Progenitor cell of endocrine pancreas (in vitro differentiated cells): ENCODE measurements around the gene NOP53. TPM values are rescaled to one million over a fixed set of nuclear protein-coding genes. Genes with fewer than 3 reads are reported as not detected.

ENCODE experiments used
- DNase-seq: peaks from one replicate; pipeline ENCODE4 v3.0.0; 2021; ENCODE audit warnings: low spot score; ENCODE audit not compliant: unreplicated experiment
- H3K27ac Mint-ChIP-seq: 2 replicates; pipeline ENCODE4 v1.8.0; 2021; ENCODE audit warnings: mild to moderate bottlenecking, moderate library complexity, mixed read lengths
- H3K27me3 Mint-ChIP-seq: 2 replicates; pipeline ENCODE4 v1.8.0; 2021; ENCODE audit warnings: mixed read lengths
- H3K36me3 Mint-ChIP-seq: 2 replicates; pipeline ENCODE4 v1.8.0; 2022; ENCODE audit warnings: mixed read lengths; ENCODE audit not compliant: insufficient read depth
- H3K4me1 Mint-ChIP-seq: 2 replicates; pipeline ENCODE4 v1.8.0; 2021; ENCODE audit warnings: low read depth, mixed read lengths
- H3K4me3 Mint-ChIP-seq: 2 replicates; pipeline ENCODE4 v1.8.0; 2021; ENCODE audit warnings: low read depth, mild to moderate bottlenecking, moderate library complexity, mixed read lengths
- H3K9me3 Mint-ChIP-seq: 2 replicates; pipeline ENCODE4 v1.8.0; 2021; ENCODE audit warnings: low read depth, mixed read lengths
- total RNA-seq: library from RNA; stranded (reverse); gene quantifications from 2 replicates; pipeline ENCODE4 v1.2.1, GENCODE V29; 2021
- TF ChIP-seq, protein P1 (sequence below): fragments of 200-600 bp; sonication (generic); IDR thresholded peaks from one replicate; pipeline ENCODE4 v1.5.0; 2021; ENCODE audit warnings: antibody characterized with exemption, mild to moderate bottlenecking; ENCODE audit not compliant: unreplicated experiment

NOP53 gene
- total RNA-seq, 1 donor from 2014 or later, result 301 TPM

DNA sequence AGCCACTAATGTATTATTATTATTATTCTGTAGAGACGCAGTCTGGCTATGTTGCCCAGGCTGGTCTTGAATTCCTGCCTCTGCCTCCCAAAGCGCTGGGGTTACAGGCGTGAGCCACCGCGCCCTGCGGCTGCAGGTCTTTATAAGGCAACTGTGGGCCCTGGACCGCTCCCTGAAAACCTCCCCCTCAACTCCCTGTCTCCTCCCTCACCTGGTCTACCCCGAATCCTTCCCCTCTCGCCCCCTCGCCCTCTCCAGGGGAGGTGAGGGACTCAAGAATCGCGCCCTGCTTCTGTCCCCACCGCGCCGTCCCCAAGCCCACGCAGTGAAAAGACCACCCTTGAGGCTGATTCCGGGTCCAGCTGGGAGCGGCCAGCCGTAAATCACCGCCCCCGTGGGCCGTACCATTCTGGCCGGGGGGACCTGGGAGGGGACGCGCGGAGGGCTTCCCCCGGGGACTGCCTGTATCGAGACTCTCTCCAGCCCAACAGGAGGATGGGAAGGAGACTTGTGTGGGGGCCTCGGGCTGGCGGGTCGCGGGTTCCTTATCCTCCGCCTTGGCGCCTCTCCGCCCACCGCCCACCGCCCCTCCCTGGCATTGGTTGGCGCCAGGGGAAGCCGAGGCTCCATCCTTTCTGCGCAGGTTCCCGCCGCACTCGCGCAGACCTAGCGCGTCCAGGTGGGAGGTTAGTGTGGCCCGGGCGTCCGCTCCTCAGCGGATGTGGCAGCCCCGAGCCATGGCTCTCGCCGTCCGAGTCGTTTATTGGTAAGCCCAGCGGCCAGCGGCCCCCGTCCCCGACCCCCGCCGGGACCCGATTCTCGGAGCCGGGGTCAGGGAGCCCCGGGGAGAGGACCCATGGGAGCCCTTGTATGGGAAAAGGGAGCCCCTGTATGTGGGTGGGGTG, 33.0 kb downstream of the NOP53 start, which contains the start of gene SELENOW:
Gene SELENOW, plus strand, starts transcription at position 655 of the 905 bp plus-strand sequence. Its CDS starts 83 bp downstream, at position 738.
- Mint-ChIP-seq H3K27ac (peak within 1 kb of the TSS; percentile 99), H3K4me3 (peak within 1 kb of the TSS; percentile 96), H3K27me3 (no peaks in the 10 kb centered on the region), H3K4me1 (peaks cover 42% of the 10 kb centered on the region), H3K9me3 (no peaks in the 10 kb centered on the region), H3K36me3 (peaks cover 16% of the 10 kb centered on the region)
- TF ChIP-seq, protein P1, sequence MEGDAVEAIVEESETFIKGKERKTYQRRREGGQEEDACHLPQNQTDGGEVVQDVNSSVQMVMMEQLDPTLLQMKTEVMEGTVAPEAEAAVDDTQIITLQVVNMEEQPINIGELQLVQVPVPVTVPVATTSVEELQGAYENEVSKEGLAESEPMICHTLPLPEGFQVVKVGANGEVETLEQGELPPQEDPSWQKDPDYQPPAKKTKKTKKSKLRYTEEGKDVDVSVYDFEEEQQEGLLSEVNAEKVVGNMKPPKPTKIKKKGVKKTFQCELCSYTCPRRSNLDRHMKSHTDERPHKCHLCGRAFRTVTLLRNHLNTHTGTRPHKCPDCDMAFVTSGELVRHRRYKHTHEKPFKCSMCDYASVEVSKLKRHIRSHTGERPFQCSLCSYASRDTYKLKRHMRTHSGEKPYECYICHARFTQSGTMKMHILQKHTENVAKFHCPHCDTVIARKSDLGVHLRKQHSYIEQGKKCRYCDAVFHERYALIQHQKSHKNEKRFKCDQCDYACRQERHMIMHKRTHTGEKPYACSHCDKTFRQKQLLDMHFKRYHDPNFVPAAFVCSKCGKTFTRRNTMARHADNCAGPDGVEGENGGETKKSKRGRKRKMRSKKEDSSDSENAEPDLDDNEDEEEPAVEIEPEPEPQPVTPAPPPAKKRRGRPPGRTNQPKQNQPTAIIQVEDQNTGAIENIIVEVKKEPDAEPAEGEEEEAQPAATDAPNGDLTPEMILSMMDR, result no peak
- DNase-seq, result peak; percentile 76

DNA sequence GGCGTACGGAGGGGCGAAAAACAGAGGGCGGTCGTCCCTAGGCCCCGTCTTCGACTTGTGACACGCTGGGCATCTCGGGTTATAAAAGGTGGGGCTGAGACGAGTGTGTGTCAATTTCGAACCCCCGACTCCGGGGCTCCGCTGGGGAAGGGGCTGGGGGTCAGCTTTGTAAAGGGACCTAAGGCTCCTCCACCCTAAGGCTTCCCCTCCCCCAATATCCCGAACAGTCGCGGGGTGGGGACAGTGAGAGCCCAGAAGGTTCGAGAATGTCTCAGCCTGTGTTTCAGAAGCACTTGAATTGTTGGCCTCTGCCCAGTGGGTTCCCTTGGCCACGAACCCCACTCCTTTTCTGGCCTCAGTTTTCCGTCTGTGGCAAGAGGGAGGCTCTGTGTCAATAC, 33.6 kb downstream of the NOP53 start:
- peak overlapping the region; percentile 96 for H3K4me3 Mint-ChIP-seq
- H3K36me3 Mint-ChIP-seq, result peaks cover 19% of the 10 kb centered on the region
- H3K9me3 Mint-ChIP-seq, result no peaks in the 10 kb centered on the region
- TF ChIP-seq, protein P1, result no peak
- no peaks in the 10 kb centered on the region for H3K27me3 Mint-ChIP-seq
- H3K27ac Mint-ChIP-seq, result peak overlapping the region; percentile 76
- no peak for DNase-seq
- H3K4me1 Mint-ChIP-seq, result peaks cover 38% of the 10 kb centered on the region

GRCh38 chr19:47779524-47780214, 34.3 kb downstream of the NOP53 start:
- Mint-ChIP-seq H3K9me3 (no peaks in the 10 kb centered on the region), H3K27ac (peak overlapping the region; percentile 64), H3K27me3 (no peaks in the 10 kb centered on the region), H3K4me1 (peaks cover 34% of the 10 kb centered on the region), H3K36me3 (peaks cover 24% of the 10 kb centered on the region), H3K4me3 (peak overlapping the region; percentile 96)
- TF ChIP-seq, protein P1, result no peak
- DNase-seq, result no peak

DNA sequence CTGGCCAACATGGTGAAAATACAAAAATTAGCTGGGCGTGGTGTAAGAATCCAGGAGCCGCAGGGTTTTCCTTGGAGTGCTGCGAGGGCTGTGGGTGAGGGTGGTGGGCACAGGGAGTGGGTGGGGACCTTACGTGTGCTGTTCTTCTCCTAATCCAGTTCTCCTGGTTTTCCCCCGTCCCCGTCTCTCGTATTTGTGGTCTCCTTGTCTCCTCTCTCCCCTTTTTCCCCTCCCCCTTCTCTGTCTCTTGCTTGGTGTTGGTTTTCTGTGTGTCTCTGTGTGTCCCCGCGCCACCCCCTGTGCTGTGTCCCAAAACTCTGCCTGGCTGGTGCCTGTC, 34.8 kb downstream of the NOP53 start:
- Mint-ChIP-seq H3K36me3 (peaks cover 24% of the 10 kb centered on the region), H3K9me3 (no peaks in the 10 kb centered on the region), H3K4me1 (peaks cover 34% of the 10 kb centered on the region), H3K27ac (peak overlapping the region; percentile 74), H3K27me3 (no peaks in the 10 kb centered on the region), H3K4me3 (peak overlapping the region; percentile 96)
- TF ChIP-seq, protein P1, result no peak
- no peak for DNase-seq

DNA sequence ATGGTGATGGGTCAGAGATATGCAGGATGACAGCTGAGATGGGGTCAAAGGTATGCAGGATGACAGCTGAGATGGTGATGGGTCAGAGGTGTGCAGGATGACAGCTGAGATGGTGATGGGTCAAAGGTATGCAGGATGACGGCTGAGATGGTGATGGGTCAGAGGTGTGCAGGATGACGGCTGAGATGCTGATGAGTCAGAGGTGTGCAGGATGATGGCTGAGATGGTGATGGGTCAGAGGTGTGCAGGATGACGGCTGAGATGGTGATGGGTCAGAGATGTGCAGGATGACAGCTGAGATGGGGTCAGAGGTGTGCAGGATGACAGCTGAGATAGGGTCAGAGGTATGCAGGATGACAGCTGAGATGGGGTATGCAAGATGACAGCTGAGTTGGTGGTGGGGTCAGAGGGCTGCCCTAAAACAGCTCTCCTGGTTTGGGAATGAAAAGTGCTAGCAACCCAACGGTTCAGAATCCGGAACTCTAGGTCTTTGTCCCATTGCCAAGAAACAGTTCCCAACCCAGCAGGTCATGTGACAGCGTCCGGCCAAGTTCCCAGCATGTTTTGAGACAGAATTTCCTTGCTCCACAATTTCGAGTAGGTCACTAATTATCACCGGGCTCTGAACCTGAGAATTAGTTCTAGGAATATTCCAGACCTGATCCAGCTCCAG, 36.4 kb downstream of the NOP53 start:
- Mint-ChIP-seq H3K36me3 (peaks cover 26% of the 10 kb centered on the region), H3K4me3 (peak overlapping the region; percentile 32), H3K9me3 (no peaks in the 10 kb centered on the region), H3K4me1 (peaks cover 31% of the 10 kb centered on the region), H3K27ac (peak overlapping the region; percentile 81), H3K27me3 (no peaks in the 10 kb centered on the region)
- TF ChIP-seq, protein P1, result no peak
- DNase-seq, result no peak
